HG02759 (cell line): ENCODE data around the gene ATOH7.
A peak's percentile ranks its signal among the peaks of the same experiment; 100 is the strongest.
"Not testable (repeated sequence)": the region's sequence is repeated elsewhere in the genome, so short reads cannot be mapped to it uniquely, and the experiment has no call there.

Source experiments
- ATAC-seq: cut with Tn5 transposase; IDR thresholded peaks from one replicate; pipeline ENCODE4 v1.9.1; 2021; ENCODE audit warnings: mild to moderate bottlenecking, moderate library complexity; ENCODE audit not compliant: unreplicated experiment

Gene ATOH7

GRCh38 chr10:68238371-68238770, 6.5 kb upstream of the ATOH7 start:
- no peak for ATAC-seq

- no peak for ATAC-seq
Measured at GRCh38 chr10:68237173-68237572, 5.3 kb upstream of the ATOH7 start.

GRCh38 chr10:68235581-68235980, 3.7 kb upstream of the ATOH7 start:
- no peak for ATAC-seq

- no peak for ATAC-seq
Measured at GRCh38 chr10:68235111-68235510, 3.2 kb upstream of the ATOH7 start.

GRCh38 chr10:68233046-68233445, 1.1 kb upstream of the ATOH7 start:
- no peak for ATAC-seq

GRCh38 chr10:68231106-68231816, 652 bp downstream of the ATOH7 start:
- peak; percentile 97 for ATAC-seq

- ATAC-seq = no peak
Measured at GRCh38 chr10:68230268-68230667, 1.6 kb downstream of the ATOH7 start.

GRCh38 chr10:68224810-68225209, 7.1 kb downstream of the ATOH7 start:
- no peak for ATAC-seq

GRCh38 chr10:68223535-68224165, 8.3 kb downstream of the ATOH7 start:
- ATAC-seq = no peak

GRCh38 chr10:68222391-68222790, 9.5 kb downstream of the ATOH7 start:
- ATAC-seq = no peak

GRCh38 chr10:68221196-68221595, 10.7 kb downstream of the ATOH7 start:
- ATAC-seq = no peak

- ATAC-seq = no peak
Measured at GRCh38 chr10:68218786-68219185, 13.1 kb downstream of the ATOH7 start.

- no peak for ATAC-seq
Measured at GRCh38 chr10:68212721-68213352, 19.1 kb downstream of the ATOH7 start.

- ATAC-seq = no peak
Measured at GRCh38 chr10:68211669-68212068, 20.2 kb downstream of the ATOH7 start.

GRCh38 chr10:68208424-68209042, 23.4 kb downstream of the ATOH7 start:
- peak; percentile 71 for ATAC-seq

GRCh38 chr10:68202960-68203353, 29.0 kb downstream of the ATOH7 start:
- no peak for ATAC-seq

- no peak for ATAC-seq
Measured at GRCh38 chr10:68196701-68197100, 35.2 kb downstream of the ATOH7 start.

GRCh38 chr10:68195776-68196175, 36.1 kb downstream of the ATOH7 start:
- ATAC-seq = not testable (repeated sequence)

GRCh38 chr10:68194290-68194689, 37.6 kb downstream of the ATOH7 start:
- ATAC-seq = no peak

GRCh38 chr10:68192113-68192512, 39.8 kb downstream of the ATOH7 start:
- ATAC-seq = no peak

- no peak for ATAC-seq
Measured at GRCh38 chr10:68188835-68189234, 43.1 kb downstream of the ATOH7 start.

GRCh38 chr10:68185085-68185484, 46.8 kb downstream of the ATOH7 start:
- no peak for ATAC-seq
